GM04503 (cell line): Measurements from ENCODE around the gene GPR31.

ENCODE experiments used
- DNase-seq: peaks from one replicate; pipeline ENCODE4 v3.0.0-alpha.2; 2012; ENCODE audit warnings: low read depth

The GPR31 gene

DNA sequence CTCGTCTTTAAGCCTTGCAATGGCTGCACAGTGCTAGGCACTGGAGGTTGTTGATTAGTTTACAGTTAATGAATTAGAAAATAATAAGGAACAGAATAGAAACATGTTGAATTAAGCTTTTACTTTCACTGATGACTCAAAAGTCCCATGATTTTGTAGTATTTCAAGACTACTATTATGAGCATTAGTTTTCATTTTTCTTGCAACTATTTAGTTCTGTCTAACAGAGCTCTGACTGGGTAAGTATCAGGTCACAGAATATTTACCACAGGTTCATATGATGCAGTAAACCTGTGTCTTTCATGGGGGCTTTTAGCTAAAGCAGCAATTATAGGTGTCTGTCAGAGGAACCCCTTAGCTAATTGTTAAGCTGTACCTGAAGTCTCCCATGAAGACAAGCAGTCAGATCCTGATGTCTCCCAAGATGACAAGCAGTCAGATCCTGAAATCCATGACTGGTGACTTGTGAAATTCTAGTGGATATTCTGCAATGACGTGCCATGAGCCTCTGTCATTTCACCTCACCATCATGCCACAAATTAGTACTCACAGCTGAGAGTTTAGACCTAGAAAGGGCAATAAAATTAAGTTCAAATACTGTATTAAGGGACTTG is 8.2 kb upstream of the GPR31 start:
- DNase-seq, result no peak

DNA sequence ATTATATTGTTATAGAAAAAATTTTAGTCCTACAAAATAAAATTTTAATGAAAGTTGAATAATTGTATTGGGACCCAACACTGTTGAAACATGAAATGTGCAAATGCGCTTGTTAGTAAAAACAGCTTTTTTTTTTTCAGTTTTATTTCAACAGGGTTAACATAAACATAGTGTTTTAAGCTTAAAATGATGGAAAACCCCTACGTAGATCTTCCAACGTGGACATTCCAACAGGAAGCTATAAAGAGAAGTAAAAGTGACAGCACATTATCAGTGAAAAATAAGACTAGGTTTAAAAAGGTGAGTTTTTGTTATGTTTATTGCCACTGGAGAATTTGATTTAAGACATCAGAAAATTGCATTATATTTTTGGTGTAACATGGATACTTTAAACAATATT is 6.5 kb upstream of the GPR31 start:
- DNase-seq, result no peak

DNA sequence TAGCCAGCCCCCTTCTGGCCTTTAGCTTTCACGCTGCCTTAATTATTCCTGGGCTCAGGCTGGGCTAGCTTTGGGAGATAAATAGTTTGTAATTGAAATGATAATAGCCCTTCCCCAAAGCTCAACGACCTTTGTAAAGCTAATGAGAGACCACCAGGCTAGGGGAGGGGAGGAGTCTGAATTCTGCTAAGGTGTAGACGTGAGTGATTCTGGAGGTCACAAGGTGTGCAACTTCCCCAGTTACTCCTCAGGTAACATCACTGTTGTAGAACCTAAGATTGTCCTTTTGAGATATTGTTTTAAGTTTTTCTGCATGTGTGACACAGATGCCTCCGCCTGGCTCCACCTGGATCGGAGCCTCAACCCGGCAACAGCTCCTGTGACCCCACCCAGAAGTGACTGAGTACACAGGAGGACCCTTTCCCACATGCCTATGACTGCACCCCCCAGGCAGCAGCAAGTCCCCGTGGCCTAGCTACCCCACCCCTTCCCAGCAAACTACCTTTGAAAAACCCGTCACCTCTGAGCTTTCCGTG is 5.8 kb upstream of the GPR31 start:
- no peak for DNase-seq

DNA sequence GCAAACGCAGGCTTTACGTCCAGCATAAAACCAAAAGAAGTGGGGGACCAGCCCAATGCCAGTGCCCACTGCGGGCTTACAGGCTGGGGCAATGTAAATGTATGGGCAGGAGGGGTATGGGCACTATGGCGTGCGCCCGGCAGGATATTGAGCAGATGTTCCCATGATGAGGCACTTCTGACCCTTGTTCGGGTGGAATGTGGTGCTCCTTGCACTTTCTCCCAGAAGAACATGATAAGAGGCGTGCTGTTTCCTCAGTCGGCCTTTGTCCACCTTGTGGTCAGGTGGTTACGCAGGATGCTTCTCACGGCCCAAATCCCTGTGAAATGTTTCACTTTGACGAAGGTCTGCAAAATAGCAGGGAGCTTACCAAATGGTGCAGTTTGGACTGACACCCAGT is 4.8 kb upstream of the GPR31 start:
- no peak for DNase-seq

DNA sequence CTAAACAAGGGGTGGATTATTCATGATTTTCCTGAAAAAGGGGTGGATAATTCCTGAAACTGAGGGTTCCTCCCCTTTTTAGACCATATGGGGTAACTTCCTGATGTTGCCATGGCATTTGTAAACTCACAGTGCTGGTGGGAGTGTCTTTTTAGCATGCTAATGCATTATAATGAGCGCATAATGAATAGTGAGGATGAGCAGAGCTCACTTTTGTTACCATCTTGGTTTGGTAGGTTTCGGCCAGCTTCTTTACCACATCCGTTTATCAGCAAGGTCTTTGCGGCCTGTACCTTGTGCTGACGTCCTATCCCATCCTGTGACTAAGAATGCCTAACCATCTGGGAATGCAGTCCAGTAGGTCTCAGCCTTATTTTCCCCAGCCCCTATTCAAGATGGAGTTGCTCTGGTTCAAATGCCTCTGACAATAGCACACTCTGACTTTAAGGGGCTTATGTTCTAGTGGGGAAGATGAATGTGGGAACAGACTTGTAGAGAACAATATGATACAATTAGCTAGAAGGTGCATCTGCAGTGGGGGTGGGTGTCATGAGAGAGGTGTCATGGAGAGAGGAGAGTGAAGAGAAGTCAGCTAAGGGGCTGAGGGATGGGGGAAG is 4.2 kb upstream of the GPR31 start:
- DNase-seq, result no peak

DNA sequence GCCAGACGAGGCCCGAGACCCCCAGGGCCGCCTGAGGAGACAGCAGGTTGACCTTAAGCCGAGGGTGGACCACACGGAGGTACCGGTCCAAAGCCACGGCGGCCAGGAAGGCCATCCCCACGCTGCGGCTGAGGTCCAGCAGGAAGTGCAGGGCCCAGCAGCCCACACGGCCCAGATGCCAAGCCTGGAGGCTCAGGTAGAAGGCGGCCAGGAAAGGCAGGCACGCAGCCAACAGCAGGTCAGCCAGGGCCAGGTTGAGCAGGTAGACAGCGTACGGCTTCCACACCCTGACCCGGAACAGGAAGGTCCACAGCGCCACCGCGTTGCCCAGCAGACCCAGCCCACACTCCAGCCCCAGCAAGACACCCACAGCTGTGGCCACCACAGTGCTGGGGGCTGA is 366 bp downstream of the GPR31 start:
- DNase-seq, result no peak

DNA sequence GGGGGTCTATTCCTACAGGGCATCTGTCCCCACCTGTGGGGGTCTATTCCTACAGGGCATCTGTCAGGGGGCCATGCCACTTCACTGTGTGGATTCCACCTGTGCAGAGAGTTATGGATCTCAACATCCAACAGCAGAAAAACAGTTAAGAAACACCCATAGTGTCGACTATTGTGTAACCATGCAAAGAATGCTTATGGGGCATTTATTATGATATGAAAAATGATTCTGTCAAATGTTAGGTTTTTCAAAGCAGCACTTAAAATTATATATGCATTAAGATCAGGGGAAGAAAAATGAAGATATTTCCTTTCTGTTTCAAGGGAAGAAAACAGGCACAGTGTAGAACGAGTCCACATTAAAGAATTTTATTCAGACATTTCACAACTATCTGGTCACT is 2.9 kb downstream of the GPR31 start:
- no peak for DNase-seq

DNA sequence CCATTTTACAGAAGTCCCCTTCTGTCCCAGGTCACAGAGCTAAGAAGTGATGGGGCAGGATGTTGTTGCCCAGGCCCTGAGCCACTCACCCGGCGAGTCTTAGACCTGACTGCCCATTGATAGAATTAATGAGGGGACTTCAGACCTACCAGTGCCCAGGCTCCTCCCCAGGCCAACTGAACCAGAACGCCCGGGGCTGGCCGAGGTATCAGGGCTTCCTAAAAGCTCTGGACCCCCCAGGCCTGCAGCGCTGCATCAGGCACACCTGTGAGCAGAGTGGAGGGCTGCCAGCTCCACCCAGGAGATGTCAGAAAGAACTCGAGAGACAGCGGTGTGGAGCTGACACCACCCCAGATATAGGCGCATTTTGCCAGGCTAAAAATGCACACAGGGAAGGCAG is 3.5 kb downstream of the GPR31 start:
- DNase-seq, result no peak

DNA sequence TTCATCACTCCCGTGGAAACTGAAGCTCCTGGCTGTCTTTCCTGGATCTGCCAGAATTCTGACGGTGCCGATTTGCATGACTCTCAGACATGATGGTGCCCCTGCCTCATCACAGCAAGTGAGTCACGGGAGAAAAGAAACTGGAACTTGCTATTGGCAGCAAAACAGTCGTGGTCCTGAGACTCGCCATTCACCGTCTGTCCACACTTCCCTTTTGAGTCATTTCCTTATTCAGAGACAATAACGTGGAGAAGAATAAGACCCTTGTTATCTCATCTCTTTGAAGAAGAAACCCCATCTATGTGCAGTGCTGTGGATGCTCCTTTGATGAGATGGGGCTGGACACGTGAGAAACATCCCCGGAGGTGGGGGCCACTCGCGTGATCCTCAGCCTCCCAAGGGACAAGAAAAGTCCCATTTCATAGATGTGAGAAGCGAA is 4.2 kb downstream of the GPR31 start:
- no peak for DNase-seq

DNA sequence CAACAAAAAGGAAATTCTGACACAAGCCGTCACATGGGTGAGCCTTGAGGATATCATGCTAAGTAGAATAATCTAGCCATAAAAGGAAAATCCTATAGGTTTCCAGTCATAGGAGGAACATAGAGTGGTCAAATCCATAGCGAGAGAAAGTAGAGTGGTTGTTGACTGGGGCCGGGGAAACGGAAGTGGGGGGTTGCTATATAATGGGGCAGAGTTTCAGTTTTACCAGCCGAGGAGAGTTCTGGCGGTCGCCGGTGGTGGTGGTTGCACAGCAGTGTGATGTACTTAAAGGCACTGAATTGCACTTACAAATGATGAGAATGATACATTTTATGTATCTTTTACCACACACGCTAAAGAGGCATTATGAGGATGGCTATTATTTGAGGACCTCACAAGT is 4.9 kb downstream of the GPR31 start:
- DNase-seq, result no peak

DNA sequence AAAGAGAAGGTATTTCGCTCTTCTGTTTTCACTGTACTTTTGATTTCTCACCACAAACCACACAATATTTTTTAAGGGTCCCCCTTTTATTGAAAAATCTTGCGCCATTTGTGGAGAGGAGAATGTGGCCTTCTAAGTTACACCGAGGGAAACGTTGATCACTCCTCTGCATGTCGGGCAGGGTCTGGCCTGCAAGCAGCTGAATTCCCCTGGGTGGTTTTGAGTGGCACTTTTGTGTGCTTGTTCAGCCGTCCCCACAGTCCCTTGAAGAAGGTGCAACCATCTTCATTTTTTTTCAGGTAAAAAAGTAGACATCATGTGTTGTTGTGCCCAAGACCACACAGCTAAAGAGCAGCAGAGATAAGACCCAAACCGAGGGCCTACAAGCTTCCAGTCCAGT is 6.1 kb downstream of the GPR31 start:
- DNase-seq, result no peak

DNA sequence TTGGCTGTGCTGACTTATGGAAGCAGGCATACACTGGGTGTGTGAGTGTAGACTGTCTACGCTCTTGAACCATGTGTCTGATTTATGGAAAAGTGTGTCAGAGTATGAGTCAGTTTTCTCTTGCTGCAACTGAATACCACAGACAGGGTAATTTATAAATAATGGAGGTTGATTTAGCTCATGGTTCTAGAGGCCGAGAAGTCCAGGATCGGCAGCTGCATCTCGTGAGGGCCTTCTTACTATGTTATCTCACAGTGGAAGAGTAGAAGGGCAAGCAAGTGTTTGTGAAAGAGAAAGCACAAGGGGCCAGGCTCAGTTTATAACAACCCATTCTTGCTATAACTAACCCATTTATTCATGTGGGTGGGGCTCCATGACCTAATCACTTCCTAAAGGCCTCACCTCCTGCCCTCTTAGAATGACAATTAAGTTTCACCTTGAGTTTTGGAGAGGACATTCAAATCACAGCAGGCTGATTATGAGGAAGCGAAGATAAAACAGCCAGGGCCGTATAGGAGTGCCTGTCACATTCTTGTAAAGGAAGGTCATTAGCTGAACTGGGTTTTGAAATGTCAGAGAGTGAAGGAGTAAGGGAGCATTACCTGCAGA is 6.7 kb downstream of the GPR31 start:
- DNase-seq, result no peak

DNA sequence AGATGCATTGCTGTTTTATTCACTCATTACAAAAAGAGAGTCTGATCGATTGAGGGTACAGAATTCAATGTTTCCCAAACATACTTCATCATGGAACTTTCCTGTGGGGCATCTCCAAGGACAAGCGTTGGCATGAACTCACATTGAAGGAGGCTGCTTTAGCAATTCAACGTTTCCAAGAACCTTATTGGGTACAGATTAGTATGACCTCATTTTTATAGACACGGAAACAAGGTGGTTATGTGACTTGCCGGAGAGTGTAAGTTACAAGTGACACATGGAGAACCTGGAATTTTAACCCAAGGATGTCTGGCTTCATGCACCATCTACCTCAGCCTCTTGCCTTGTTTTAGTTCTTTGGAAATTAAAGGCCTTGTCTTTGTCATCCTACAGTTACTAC is 8.8 kb downstream of the GPR31 start:
- no peak for DNase-seq

DNA sequence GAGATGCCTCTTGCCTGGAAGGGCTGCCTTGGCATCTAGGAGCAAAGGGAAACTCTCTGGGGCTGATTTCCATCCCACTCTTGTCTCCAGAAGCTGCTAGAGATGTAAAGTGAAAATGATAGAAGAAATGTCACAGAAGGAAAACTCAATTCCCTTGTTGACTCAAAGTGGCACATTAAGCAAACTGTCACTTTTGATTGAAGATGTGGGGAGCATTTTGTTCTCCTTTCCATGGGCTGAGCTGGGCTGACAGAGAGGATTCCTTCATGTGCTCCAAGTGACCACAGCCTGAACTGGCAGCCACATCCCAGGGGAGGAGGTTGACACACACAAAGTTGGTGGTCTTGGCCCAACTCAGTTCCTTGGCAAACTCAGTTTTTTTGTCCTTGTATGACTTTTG is 9.8 kb downstream of the GPR31 start:
- DNase-seq, result no peak

DNA sequence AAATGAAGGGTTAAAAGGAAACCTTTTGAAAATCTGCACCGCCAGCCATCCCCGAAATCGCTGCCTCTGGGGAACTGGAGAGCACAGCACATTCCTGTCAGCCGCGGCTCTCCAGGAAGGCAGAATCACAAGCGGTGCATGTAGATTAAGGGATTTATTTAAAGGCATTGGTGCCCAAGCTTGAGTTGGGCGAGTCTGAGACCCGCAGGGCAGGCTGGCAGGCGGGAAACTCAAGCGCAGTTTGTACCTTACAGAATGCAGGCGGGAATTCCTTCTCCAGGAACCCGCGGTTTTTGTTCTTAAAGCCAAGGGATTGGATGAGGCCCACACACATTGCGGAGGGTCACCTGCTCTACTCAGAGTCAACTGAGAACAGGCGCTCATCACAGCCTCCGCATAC is 10.8 kb downstream of the GPR31 start:
- no peak for DNase-seq

DNA sequence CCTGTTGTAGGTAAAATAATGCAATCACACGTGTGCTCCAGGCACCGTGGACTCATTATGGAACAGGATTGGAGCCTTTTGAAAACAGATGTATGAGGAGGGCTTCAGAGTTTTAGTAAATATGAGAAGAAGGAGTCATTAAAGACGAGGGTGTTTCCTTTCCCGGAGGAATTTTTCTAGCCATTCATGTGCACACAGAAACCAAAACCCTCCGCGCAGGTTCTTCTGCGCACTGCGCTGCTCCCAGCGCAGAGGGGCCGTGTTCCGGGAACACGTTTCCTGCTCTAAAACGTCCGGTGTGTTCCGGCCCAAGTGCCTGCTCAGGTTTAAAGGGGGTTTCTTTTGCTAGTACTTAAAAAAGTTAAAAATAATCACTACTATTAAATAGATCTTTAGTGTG is 11.6 kb downstream of the GPR31 start:
- no peak for DNase-seq

DNA sequence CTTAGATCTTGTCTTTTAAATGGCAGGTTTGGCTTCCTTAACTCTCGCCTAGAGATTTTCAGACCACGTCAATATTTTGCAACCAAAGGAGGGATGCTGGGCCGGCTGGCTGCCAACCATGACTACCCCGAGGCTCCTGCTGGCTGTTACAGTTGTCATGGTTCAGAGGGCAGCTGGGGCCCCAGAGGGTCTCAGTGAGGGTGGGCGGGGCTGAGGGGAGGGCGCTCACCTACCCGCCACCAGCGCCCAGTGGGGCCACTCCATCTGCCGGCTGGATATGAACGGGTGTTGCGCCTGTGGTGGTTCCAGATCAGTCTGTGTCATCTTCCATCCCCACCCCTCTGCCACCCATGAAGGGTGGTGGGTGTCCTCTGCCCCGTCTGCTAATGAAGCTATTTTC is 12.3 kb downstream of the GPR31 start:
- no peak for DNase-seq

DNA sequence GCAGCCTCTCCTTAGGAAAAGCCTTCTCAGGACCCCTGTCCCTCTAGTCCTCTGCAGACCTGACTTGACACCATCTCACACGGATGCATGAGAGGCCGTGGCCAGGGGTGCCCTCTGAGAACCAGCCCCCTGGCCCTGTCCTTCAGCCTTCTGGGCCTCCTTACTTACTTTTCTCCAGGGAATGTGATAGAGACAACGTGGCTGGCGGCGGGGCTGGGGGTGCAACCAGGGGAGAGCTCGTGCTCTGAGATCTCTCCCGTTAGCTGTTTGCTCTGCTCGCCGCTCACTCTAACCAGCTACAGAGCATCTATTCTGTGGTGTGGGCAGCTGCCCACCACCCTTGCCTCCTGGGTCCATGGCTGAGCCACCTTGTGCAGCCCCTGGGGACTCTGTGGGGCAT is 14.7 kb downstream of the GPR31 start:
- no peak for DNase-seq

DNA sequence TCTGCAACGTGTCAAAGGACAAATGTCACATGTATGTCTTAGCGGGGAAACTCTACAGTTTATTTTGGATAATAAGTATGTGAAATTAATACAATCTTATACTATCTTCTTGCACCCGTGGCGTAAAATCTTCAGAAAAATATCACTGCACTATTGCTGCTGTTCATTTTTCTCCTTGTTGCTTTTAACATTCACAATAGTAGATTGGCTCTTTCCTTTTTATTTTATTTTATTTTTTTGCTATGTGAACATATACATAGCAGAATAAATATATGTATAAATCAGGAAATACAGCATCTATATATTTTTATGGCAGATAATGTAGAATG is 15.4 kb downstream of the GPR31 start:
- no peak for DNase-seq

DNA sequence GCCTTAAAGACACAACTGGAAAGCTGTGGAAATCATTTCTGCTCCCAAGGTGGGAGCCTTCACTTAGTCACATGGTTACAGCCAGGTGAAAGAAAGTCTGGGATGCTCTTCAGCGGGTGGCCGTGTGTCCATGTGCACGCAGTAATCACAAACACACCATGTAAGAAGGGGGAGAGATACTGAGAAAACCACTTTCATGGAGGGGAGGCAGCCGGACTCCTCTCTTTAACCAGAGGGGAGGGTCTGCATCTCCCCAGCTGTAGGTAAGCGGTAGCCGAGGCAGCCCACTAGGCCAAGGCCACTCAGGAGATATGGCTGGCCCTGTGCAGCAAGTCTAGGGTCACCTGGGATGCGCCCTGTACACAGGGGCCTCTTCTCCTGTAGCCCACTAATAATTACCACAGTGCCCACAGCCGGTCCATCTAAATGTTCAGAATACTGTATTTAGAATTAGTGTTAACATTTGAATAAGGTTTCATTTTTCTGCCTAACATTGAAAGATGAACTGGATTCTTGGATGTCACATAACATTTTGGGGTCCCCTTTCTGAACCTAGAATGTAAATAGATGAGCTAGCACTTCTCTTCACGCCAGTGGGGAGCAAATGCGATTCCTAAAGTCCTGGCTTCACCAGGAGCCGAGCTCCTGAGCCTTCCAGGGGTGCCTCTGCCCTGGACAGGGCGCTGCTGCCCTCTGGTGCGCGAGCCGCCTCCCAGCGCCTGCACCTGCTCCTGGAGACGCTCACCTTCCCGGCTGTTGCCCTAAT is 15.9 kb downstream of the GPR31 start:
- no peak for DNase-seq

DNA sequence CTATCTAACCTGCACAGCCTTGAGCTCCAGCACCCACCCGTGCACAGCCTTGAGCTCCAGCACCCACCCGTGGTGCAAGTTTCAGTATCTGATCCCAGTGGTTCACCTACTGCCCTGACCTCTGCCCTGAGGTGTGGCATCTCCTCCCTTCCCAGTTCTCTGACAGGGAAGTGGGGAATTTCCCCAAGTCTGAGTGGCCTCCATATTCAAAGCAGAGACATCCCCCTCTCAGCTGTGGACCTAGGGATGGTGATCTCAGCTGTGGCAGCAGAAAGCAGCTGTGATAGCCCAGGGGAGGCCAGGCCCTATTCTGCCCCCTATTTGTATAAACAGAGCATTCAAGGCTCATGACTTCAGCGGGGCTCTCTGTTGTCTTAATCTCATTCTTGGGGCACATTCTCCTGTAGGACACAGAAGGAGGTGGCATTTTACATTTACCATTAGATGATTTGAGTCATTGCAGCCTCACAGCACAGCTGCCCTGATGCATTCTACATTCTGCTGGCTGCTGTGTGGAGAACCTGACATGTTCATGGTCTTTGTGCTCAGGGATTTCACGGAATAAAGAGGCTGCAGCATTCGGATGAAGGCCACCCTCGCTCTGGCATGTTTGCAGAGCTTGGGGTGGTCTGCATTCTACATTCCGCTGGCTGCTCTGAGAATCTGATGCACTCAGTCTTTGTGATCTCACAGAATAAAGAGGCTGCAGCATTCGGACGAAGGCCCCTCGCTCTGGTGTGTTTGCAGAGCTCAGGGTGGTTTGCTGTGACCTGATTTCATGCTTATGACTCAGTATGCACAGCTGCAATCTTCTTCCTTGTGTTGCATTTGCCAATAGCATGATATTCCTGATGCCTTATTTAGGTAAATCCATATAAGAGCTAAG is 16.9 kb downstream of the GPR31 start:
- DNase-seq, result no peak

DNA sequence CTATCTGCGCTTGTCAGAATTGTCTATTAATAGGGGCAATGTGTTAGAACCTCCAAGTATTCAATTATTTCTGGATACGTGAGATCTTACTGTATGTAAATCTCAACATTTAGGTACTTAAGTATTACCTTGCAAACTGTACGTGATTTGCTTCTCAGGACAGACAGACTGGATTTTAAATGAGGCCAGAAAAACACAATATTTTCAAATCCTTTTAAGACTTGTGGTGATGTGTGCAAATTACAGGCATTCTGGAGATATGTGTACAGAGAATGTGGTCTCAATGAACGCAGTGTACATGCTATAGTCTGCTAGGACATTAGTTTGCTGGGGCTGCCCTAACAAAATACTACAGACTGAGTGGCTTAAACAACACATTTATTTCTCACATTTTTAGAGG is 18.0 kb downstream of the GPR31 start:
- DNase-seq, result no peak
